ENCODE measurements around the gene EMID1. TPM values are rescaled to one million over a fixed set of nuclear protein-coding genes. Genes with fewer than 3 reads are reported as not detected.
A peak's percentile ranks its signal among the peaks of the same experiment; 100 is the strongest.

EMID1 gene
- total and polyA plus RNA-seq, 2 experiments from 2014 or later: 9.9 to 42.5 TPM

- DNase-seq (ENCODE audit: low read depth in 1 of 2, low spot score in 1 of 2): peak in 1 of 2 donors; percentile 7
- no peaks in the 10 kb centered on the region for H3K9me3 ChIP-seq (ENCODE audit: low read depth)
- no peaks in the 10 kb centered on the region for H3K4me1 ChIP-seq (ENCODE audit: low read depth)
- H3K27ac ChIP-seq: no peak overlapping the region
- peaks cover 1% of the 10 kb centered on the region for H3K36me3 ChIP-seq
- no peak overlapping the region for H3K4me3 ChIP-seq
- H3K27me3 ChIP-seq: no peaks in the 10 kb centered on the region
- no peak for TF ChIP-seq CTCF (IDR thresholded peaks at IDR 0.05; ENCODE audit: low read depth, low read length)
Observed at GRCh38 chr22:29259253-29259899, 53.7 kb downstream of the EMID1 start.

GRCh38 chr22:29260031-29260560 lies 54.4 kb downstream of the EMID1 start:
- no peak for TF ChIP-seq CTCF (IDR thresholded peaks at IDR 0.05; ENCODE audit: low read depth, low read length)
- Histone ChIP-seq H3K27ac (no peak overlapping the region), H3K4me3 (no peak overlapping the region), H3K9me3 (ENCODE audit: low read depth) (no peaks in the 10 kb centered on the region), H3K27me3 (no peaks in the 10 kb centered on the region), H3K36me3 (peaks cover 5% of the 10 kb centered on the region), H3K4me1 (ENCODE audit: low read depth) (no peaks in the 10 kb centered on the region)
- no peak for DNase-seq (ENCODE audit: low read depth in 1 of 2, low spot score in 1 of 2)

GRCh38 chr22:29260601-29261315 lies 55.1 kb downstream of the EMID1 start:
- DNase-seq (ENCODE audit: low read depth in 1 of 2, low spot score in 1 of 2): no peak
- Histone ChIP-seq H3K4me1 (ENCODE audit: low read depth) (no peaks in the 10 kb centered on the region), H3K9me3 (ENCODE audit: low read depth) (no peaks in the 10 kb centered on the region), H3K36me3 (peaks cover 8% of the 10 kb centered on the region), H3K4me3 (no peak overlapping the region), H3K27me3 (no peaks in the 10 kb centered on the region), H3K27ac (no peak overlapping the region)
- no peak for TF ChIP-seq CTCF (IDR thresholded peaks at IDR 0.05; ENCODE audit: low read depth, low read length)

GRCh38 chr22:29263791-29264276 lies 58.1 kb downstream of the EMID1 start:
- Histone ChIP-seq H3K4me3 (no peak overlapping the region), H3K27me3 (no peaks in the 10 kb centered on the region), H3K27ac (no peak overlapping the region), H3K4me1 (ENCODE audit: low read depth) (peaks cover 5% of the 10 kb centered on the region), H3K36me3 (peaks cover 8% of the 10 kb centered on the region), H3K9me3 (ENCODE audit: low read depth) (no peaks in the 10 kb centered on the region)
- DNase-seq (ENCODE audit: low read depth in 1 of 2, low spot score in 1 of 2): no peak
- TF ChIP-seq CTCF (IDR thresholded peaks at IDR 0.05; ENCODE audit: low read depth, low read length): no peak

GRCh38 chr22:29265305-29265704 lies 59.6 kb downstream of the EMID1 start:
- H3K27me3 ChIP-seq: no peaks in the 10 kb centered on the region
- peaks cover 8% of the 10 kb centered on the region for H3K36me3 ChIP-seq
- no peaks in the 10 kb centered on the region for H3K9me3 ChIP-seq (ENCODE audit: low read depth)
- TF ChIP-seq CTCF (IDR thresholded peaks at IDR 0.05; ENCODE audit: low read depth, low read length): no peak
- H3K4me1 ChIP-seq (ENCODE audit: low read depth): peaks cover 13% of the 10 kb centered on the region
- no peak for DNase-seq (ENCODE audit: low read depth in 1 of 2, low spot score in 1 of 2)
- no peak overlapping the region for H3K4me3 ChIP-seq
- no peak overlapping the region for H3K27ac ChIP-seq
